SU-DHL-6 (cell line): ENCODE results near the gene NANS.

ENCODE experiments used
- H2AFZ ChIP-seq: fragments of 200-600 bp; sonication (generic); 2 replicates; pipeline ENCODE4 v1.6.1; 2014; ENCODE audit warnings: low read depth, mild to moderate bottlenecking, moderate library complexity, mixed read lengths, antibody characterized with exemption, low read length; ENCODE audit not compliant: severe bottlenecking
- H3F3A ChIP-seq: fragments of 200-600 bp; shearing (Covaris generic); 2 replicates; pipeline ENCODE4 v1.6.0; 2016; ENCODE audit warnings: antibody characterized with exemption, mild to moderate bottlenecking; ENCODE audit not compliant: insufficient read depth
- H3K27ac ChIP-seq: fragments of 200-600 bp; sonication (generic); 2 replicates; pipeline ENCODE4 v1.5.1; 2016; ENCODE audit warnings: low read depth, mild to moderate bottlenecking, low read length, moderate library complexity, mixed read lengths
- H3K27me3 ChIP-seq: fragments of 200-600 bp; sonication (generic), shearing (Covaris generic); 2 replicates; pipeline ENCODE4 v1.6.0; 2014; ENCODE audit warnings: mild to moderate bottlenecking, low read length
- H3K36me3 ChIP-seq: fragments of 200-600 bp; sonication (generic); 2 replicates; pipeline ENCODE4 v1.6.1; 2014; ENCODE audit warnings: mild to moderate bottlenecking, low read length, mixed read lengths
- H3K4me2 ChIP-seq: fragments of 300-600, 200-600 bp; shearing (Covaris generic), sonication (generic); 2 replicates; pipeline ENCODE4 v1.6.0; 2014; ENCODE audit warnings: low read length, low read depth, mild to moderate bottlenecking; ENCODE audit not compliant: poor library complexity, severe bottlenecking
- H3K4me3 ChIP-seq: fragments of 200-600 bp; sonication (generic); 2 replicates; pipeline ENCODE4 v1.5.1; 2014; ENCODE audit warnings: antibody characterized with exemption, low read length, mild to moderate bottlenecking, mixed read lengths; ENCODE audit not compliant: insufficient read depth, poor library complexity, severe bottlenecking
- H3K79me2 ChIP-seq: fragments of 200-600 bp; sonication (generic); 2 replicates; pipeline ENCODE4 v1.6.1; 2014; ENCODE audit warnings: mild to moderate bottlenecking, low read length, moderate library complexity; ENCODE audit not compliant: insufficient read depth
- H3K9ac ChIP-seq: fragments of 200-600 bp; sonication (generic); 2 replicates; pipeline ENCODE4 v1.7.0; 2014; ENCODE audit warnings: mild to moderate bottlenecking, low read length
- H3K9me2 ChIP-seq: fragments of 200-600 bp; sonication (generic); replicated peaks from 2 replicates; pipeline ENCODE4 v1.6.1; 2014; ENCODE audit warnings: low read length; ENCODE audit not compliant: insufficient read depth
- H3K9me3 ChIP-seq: fragments of 200-600 bp; sonication (generic); 2 replicates; pipeline ENCODE4 v1.6.1; 2014; ENCODE audit warnings: low read length, mixed read lengths; ENCODE audit not compliant: insufficient read depth
- H4K20me1 ChIP-seq: fragments of 200-600 bp; sonication (generic); 2 replicates; pipeline ENCODE4 v1.6.1; 2014; ENCODE audit warnings: low read depth, mild to moderate bottlenecking, antibody characterized with exemption, low read length, moderate library complexity, mixed read lengths
- CTCF ChIP-seq: fragments of 200-600 bp; sonication (generic); IDR thresholded peaks from one replicate; pipeline ENCODE4 v1.5.1; 2017; ENCODE audit warnings: antibody characterized with exemption, mild to moderate bottlenecking, low read length, moderate library complexity; ENCODE audit not compliant: insufficient read depth, poor library complexity, severe bottlenecking
- EZH2phosphoT487 ChIP-seq: fragments of 200-600 bp; sonication (generic), shearing (Covaris generic); conservative IDR thresholded peaks from 2 replicates; pipeline ENCODE4 v1.6.1; 2018; ENCODE audit warnings: mild to moderate bottlenecking, antibody characterized with exemption, low read length, moderate library complexity, mixed read lengths

Gene NANS

GRCh38 chr9:98096091-98096490, 39.6 kb downstream of the NANS start:
- Histone ChIP-seq H3F3A (peaks cover 22% of the 10 kb centered on the region), H3K27ac (no peak overlapping the region), H3K9ac (no peak overlapping the region), H3K4me2 (no peak overlapping the region), H3K79me2 (no peaks in the 10 kb centered on the region), H4K20me1 (no peaks in the 10 kb centered on the region), H3K9me3 (no peaks in the 10 kb centered on the region), H3K9me2 (no peaks in the 10 kb centered on the region), H2AFZ (no peak overlapping the region), H3K36me3 (no peaks in the 10 kb centered on the region), H3K27me3 (no peaks in the 10 kb centered on the region), H3K4me3 (no peak overlapping the region)
- TF ChIP-seq EZH2phosphoT487 (no peak), CTCF (no peak)

DNA sequence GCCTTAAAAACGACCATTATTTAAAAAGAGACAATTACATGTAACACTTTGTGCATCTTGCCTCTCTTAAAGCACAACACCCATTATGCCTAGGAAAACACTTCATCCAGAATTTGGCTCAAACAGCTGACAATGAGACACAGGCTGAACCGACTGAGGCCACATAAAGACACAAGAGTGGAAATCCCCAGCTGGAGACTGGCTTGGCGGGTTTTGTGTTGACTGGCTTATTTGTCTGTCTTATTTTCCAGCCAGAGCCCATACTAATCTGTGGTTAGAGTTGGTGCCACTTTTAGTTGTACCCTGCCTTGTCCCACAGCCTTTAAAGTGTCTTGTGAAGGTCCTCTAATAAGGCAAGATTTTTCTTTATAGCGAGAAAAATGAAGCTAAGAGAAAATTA, 41.3 kb downstream of the NANS start:
- no peak overlapping the region for H3K4me3 ChIP-seq
- peaks cover 38% of the 10 kb centered on the region for H3F3A ChIP-seq
- H3K27ac ChIP-seq: peak overlapping the region; percentile 85
- H2AFZ ChIP-seq: no peak overlapping the region
- H3K9me2 ChIP-seq: no peaks in the 10 kb centered on the region
- TF ChIP-seq EZH2phosphoT487 (no peak), CTCF (no peak)
- no peaks in the 10 kb centered on the region for H3K9me3 ChIP-seq
- no peaks in the 10 kb centered on the region for H4K20me1 ChIP-seq
- H3K36me3 ChIP-seq: no peaks in the 10 kb centered on the region
- peak overlapping the region; percentile 40 for H3K4me2 ChIP-seq
- H3K79me2 ChIP-seq: no peaks in the 10 kb centered on the region
- H3K27me3 ChIP-seq: no peaks in the 10 kb centered on the region
- 0 out of 2 replicates have a peak overlapping the region, but pooled peaks have one; percentile 12 for H3K9ac ChIP-seq

- no peaks in the 10 kb centered on the region for H3K36me3 ChIP-seq
- H3F3A ChIP-seq: peaks cover 38% of the 10 kb centered on the region
- no peaks in the 10 kb centered on the region for H4K20me1 ChIP-seq
- peak overlapping the region; percentile 34 for H3K4me2 ChIP-seq
- no peaks in the 10 kb centered on the region for H3K79me2 ChIP-seq
- no peak overlapping the region for H3K4me3 ChIP-seq
- no peaks in the 10 kb centered on the region for H3K9me2 ChIP-seq
- TF ChIP-seq CTCF (no peak), EZH2phosphoT487 (no peak)
- H3K27ac ChIP-seq: peak overlapping the region; percentile 85
- H3K9me3 ChIP-seq: no peaks in the 10 kb centered on the region
- H2AFZ ChIP-seq: no peak overlapping the region
- no peak overlapping the region for H3K9ac ChIP-seq
- no peaks in the 10 kb centered on the region for H3K27me3 ChIP-seq
These were observed 42.8 kb downstream of the NANS start for GRCh38 chr9:98099346-98099745.
